Tibial artery (tissue), 4 donors: ENCODE data around the gene NUDT12.

Source experiments
- DNase-seq, 2 donors: peaks; one replicate each; pipeline ENCODE4 v3.0.0-alpha.2; 2019
- H3K27ac ChIP-seq, 2 donors: fragments of 200-600 bp; sonication (generic) in 1 of 2; 1 replicate in 1 of 2; 2 replicates in 1 of 2; pipeline ENCODE4 v1.5.1; 2018 to 2019; ENCODE audit warnings: mild to moderate bottlenecking in 1 of 2
- H3K27me3 ChIP-seq, 2 donors: fragments of 200-600 bp; sonication (generic) in 1 of 2; one replicate each; pipeline versions ENCODE4 v1.5.1 to v1.6.0; 2016 to 2019
- H3K36me3 ChIP-seq, 3 donors: fragments of 200-600 bp; sonication (generic) in 2 of 3; one replicate each; pipeline ENCODE4 v1.5.1; 2016 to 2019; ENCODE audit warnings: mild to moderate bottlenecking in 2 of 3
- H3K4me1 ChIP-seq, 4 donors: fragments of 200-600 bp; sonication (generic) in 2 of 4; 1 replicate in 3 of 4; 2 replicates in 1 of 4; pipeline ENCODE4 v1.5.1; 2016 to 2019
- H3K4me3 ChIP-seq, 2 donors: fragments of 200-600 bp; sonication (generic) in 1 of 2; 1 replicate in 1 of 2; 2 replicates in 1 of 2; pipeline ENCODE4 v1.5.1; 2018 to 2019; ENCODE audit warnings: mild to moderate bottlenecking in 2 of 2
- H3K9me3 ChIP-seq, 3 donors: fragments of 200-600 bp; sonication (generic) in 1 of 3; one replicate each; pipeline ENCODE4 v1.5.1; 2016 to 2019
- CTCF ChIP-seq, 2 experiments: fragments of 200-600 bp in 1 of 2; fragments of 450-650 bp in 1 of 2; IDR thresholded peaks; one replicate each; pipeline ENCODE4 v1.5.1; 2017 to 2019; ENCODE audit warnings: antibody characterized with exemption in 2 of 2, mild to moderate bottlenecking in 1 of 2, moderate library complexity in 1 of 2
- intact Hi-C: fragments of 100-400 bp; cut with DNase I; formaldehyde crosslinking; loops from one replicate; pipeline ENCODE4 v1.15.0; 2023; ENCODE audit warnings: low total_unique reads

The NUDT12 gene

DNA sequence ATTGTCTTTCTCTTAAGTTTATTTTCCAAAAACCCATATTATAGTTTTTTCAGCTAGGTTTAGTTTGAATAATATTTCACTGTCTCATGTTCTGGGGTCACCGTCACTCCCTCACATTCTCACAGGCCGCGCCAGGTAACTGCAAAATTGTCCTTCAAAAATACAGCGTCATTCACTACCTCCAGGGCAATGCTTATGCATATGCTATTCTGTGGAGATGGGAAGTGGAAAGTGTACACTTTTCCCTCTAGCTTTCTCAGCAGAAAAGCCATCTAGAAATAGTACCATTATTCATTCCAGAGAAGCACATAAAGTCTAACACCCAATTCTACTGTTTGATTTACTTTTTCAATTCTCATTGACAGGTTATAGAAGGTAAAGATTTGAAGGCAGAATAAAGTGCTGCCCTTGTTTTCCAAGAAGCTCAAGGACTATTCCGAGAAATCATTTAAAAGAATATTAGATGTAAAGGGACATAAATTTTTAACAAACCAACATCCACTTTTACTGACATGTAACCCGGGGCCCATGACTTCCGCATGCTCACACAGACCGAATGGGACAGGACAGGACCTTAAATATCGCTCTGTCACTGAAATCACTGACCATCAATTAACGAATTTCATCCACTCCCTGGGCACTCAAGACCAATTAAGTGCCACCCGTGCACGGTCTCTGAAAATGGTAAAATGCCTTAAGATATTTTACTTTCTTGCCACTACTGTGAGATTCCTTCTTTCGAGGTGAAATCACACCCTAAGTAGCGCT lies 720 bp downstream of the NUDT12 start:
- TF ChIP-seq CTCF (IDR thresholded peaks at IDR 0.05): no peak
- H3K36me3 ChIP-seq: no peaks in the 10 kb centered on the region
- intact Hi-C loops: no loop called here
- H3K4me1 ChIP-seq: peaks cover 0 to 7% (median 5%) of the 10 kb centered on the region in 4 donors
- DNase-seq: no peak
- peak overlapping the region; percentile 80 for H3K27ac ChIP-seq
- no peaks in the 10 kb centered on the region for H3K9me3 ChIP-seq
- no peaks in the 10 kb centered on the region for H3K27me3 ChIP-seq
- peak overlapping the region; percentile 62 to 66 for H3K4me3 ChIP-seq

GRCh38 chr5:103560826-103561225 lies 1.8 kb downstream of the NUDT12 start:
- intact Hi-C loops: no loop called here

GRCh38 chr5:103546858-103547257 lies 15.7 kb downstream of the NUDT12 start:
- Histone ChIP-seq H3K4me1 (no peaks in the 10 kb centered on the region), H3K9me3 (no peaks in the 10 kb centered on the region), H3K27me3 (no peaks in the 10 kb centered on the region), H3K27ac (no peak overlapping the region), H3K4me3 (no peak overlapping the region), H3K36me3 (peaks cover 8 to 22% (median 13%) of the 10 kb centered on the region in 3 donors)
- intact Hi-C loops: loop anchor here (2.0 kb wide), 1 partner anchor 28 kb away; no protein-coding TSS in a partner anchor
- no peak for DNase-seq
- no peak for TF ChIP-seq CTCF (IDR thresholded peaks at IDR 0.05)

More at GRCh38 chr5:103560826-103561225, 1.8 kb downstream of the NUDT12 start:
- no peak for TF ChIP-seq CTCF (IDR thresholded peaks at IDR 0.05)
- DNase-seq: no peak
- peaks cover 0 to 7% (median 5%) of the 10 kb centered on the region in 4 donors for H3K4me1 ChIP-seq
- H3K36me3 ChIP-seq: peaks cover under 1 to 5% (median under 1%) of the 10 kb centered on the region in 3 donors
- H3K9me3 ChIP-seq: no peaks in the 10 kb centered on the region
- no peak overlapping the region for H3K4me3 ChIP-seq
- no peak overlapping the region for H3K27ac ChIP-seq
- no peaks in the 10 kb centered on the region for H3K27me3 ChIP-seq

- intact Hi-C loops: no loop called here
- no peak for TF ChIP-seq CTCF (IDR thresholded peaks at IDR 0.05)
- H3K4me1 ChIP-seq: no peaks in the 10 kb centered on the region
- no peak for DNase-seq
- H3K27ac ChIP-seq: no peak overlapping the region
- no peak overlapping the region for H3K4me3 ChIP-seq
- no peaks in the 10 kb centered on the region for H3K27me3 ChIP-seq
- H3K9me3 ChIP-seq: no peaks in the 10 kb centered on the region
- no peaks in the 10 kb centered on the region for H3K36me3 ChIP-seq
These were observed 20.1 kb downstream of the NUDT12 start for GRCh38 chr5:103542441-103542840.

DNA sequence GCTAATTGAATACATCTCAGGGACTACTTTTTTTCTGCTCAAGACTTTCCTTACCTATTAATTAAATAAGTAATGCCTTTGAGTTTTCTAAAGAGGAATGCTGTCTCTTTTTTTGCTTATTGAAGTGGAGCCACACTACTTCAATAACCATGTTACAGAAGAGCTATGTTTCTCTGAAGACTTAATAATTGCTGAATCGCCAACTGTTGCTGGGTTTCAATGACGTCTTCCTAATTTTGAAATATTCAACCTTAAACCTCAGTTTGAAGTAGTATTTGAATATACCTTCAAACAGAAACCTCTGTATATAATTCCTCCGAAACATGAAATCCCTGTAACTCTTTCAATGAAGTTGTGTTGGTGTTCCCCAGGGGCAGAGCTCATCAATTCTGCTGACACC lies 21.0 kb downstream of the NUDT12 start:
- intact Hi-C loops: no loop called here
- H3K27ac ChIP-seq: no peak overlapping the region
- no peaks in the 10 kb centered on the region for H3K4me1 ChIP-seq
- H3K36me3 ChIP-seq: no peaks in the 10 kb centered on the region
- H3K27me3 ChIP-seq: no peaks in the 10 kb centered on the region
- no peak for TF ChIP-seq CTCF (IDR thresholded peaks at IDR 0.05)
- H3K4me3 ChIP-seq: no peak overlapping the region
- no peak for DNase-seq
- no peaks in the 10 kb centered on the region for H3K9me3 ChIP-seq
